Activated CD8-positive, alpha-beta memory T cell treated with anti-CD3 and anti-CD28 coated beads for 1 hour (primary cell): ENCODE data around the gene OTULINL.

Experiments
- DNase-seq, 2 donors: peaks; one replicate each; pipeline ENCODE4 v3.0.0-alpha.2; 2020; ENCODE audit warnings: low read depth in 1 of 2; ENCODE audit errors: extremely low read depth in 1 of 2

OTULINL gene

DNA sequence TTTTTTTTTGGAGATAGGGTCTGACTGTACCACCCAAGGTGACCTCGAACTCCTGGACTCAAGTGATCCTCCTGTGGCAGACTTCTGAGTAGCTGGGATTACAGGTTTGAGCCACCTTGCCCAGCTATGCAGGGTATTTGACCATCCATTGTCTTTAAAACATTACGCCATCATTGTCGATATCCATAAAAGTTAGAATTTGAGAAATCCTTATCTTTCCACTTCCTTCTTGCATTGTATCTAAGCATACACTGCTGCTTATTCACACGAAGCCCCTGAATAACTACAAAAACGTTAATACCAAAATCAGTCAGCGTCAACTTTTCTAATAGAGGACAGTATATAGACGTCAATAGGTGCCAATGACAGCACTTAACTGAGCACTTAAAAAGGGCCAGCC, 5.4 kb upstream of the OTULINL start:
- DNase-seq, result no peak

- DNase-seq, result no peak
Observed at GRCh38 chr5:14577079-14577725, 4.4 kb upstream of the OTULINL start.

GRCh38 chr5:14577971-14578370, 3.6 kb upstream of the OTULINL start:
- DNase-seq, result no peak

- DNase-seq, result no peak
Observed at GRCh38 chr5:14579246-14579645, 2.3 kb upstream of the OTULINL start.

- no peak for DNase-seq
Observed at GRCh38 chr5:14579731-14580397, 1.7 kb upstream of the OTULINL start.

DNA sequence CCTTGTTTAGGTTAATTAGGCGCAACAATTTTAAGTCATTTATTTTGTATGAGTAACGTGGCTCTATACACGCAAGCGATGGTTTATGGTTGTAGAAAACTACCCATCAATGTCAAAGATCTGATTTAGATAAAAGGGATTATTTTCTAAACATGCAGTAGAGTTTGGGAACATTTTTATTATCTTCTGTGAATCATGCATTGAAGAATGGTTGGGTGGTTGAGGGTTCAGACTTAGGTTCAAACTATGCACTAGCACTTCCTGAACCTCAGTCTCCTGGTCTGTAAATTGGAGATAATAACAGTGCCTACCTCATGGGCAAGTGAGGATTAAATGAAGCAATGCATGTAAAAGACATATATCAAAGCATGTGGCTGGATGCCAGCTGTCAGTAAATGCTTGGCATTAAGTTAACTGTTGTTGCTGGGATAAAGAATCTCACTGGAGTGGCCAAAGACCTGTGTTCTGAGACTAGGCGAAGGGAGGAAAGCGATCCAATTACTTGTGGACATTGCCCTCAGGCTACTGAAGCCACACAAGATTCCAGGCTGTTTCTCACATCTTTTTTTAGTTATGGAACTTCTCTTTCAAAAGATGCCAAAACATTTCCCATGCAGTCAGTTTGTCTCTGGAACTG, 1.1 kb upstream of the OTULINL start:
- no peak for DNase-seq

DNA sequence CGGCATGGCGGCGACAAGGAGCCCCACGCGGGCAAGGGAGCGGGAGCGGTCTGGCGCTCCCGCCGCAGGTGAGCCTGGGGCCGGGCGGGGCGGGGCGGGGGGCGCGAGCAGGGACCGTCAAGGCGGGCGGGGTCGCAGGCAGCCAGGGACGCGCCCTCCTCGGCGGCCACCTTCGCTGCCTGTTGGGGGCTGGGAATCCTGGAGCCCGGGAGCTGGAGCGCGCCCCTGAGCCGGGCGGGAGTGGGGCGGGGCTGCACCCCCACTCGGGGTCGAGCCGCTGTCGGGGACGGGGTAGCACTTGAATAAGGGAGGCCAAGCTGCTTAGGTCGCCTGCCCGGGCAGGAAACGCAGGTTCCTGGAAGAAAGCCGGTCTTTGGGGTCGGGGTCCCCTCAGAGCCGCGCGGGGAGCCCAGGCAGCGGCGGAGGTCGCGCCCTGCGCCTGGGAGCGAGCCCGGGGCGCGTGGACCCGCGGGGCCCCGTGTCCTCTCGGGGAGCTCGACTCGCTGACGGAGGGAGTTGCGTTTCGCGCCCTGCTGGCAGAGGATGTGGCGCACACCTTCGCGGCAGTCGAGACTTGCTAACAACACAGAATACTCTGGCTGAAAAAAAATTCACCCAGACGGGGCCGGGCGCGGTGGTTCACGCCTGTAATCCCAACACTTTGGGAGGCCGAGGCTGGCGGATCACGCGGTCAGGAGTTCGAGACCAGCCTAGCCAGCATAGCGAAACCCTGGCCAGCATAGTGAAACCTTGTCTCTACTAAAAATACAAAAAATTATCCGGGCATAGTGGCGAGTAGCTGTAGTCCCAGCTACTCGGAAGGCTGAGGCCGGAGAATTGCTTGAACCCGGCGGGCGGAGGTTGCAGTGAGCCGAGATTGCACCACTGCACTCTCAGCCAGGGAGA, 552 bp downstream of the OTULINL start:
- DNase-seq, result peak; percentile 66 to 73

GRCh38 chr5:14582797-14583137, 1.2 kb downstream of the OTULINL start:
- DNase-seq, result no peak

- no peak for DNase-seq
Observed at GRCh38 chr5:14584848-14585247, 3.3 kb downstream of the OTULINL start.

DNA sequence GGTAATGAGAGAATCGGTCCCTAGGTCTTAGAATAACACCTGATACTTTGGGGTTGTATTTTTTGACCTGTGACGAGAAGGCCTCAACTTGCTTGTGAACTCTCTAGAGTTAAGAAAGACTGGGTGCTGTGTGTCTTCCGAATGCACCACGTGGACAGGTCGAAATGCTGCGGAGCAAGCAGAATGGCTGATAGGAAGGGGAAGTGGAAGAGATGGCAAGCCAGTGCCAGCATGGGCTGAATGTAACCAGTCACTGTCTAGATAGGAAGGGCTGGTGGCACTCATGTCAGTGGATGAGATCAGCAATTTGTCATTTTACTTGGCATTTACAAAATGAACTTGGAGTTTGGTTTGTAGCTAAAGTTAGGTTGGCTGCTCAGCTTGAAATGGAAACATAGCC, 5.6 kb downstream of the OTULINL start:
- no peak for DNase-seq

DNA sequence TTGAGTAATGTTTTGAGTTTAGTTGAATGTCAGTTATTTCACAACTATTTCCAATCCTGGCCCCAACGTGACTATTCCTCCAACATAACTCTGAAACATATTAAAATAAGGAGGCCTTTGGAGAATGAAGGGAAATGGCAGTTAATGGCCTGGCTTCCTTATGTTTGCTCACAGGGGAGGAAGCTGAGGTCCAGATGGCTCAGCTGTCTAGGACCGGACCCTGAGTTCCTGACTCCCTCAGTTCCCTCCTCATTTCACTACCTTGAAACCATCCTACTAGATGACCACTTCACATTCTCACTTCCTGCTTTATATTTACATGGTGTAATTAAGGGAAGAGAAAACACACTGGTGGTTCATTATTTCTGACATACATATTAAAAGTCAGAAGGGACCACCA, 6.6 kb downstream of the OTULINL start:
- DNase-seq, result no peak

GRCh38 chr5:14588758-14589543, 7.4 kb downstream of the OTULINL start:
- DNase-seq, result no peak

DNA sequence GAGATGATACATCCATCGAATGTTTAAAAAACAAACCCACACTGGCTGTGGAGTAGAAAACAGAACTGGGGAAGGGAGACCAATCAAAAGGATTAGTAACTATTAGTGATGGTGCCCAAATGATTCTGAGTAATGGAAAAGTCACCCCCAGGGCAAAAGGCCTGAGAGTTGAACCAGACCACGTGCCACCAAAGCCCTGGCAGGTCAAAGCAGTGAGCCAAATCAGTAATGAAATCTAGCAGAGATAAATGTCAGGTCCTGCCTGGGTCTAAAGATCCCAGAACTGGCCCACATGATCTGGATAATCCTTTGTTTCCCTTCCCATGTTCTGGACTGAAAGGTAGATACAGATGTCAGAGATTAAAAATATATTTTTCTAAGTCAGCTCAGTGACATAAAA, 9.4 kb downstream of the OTULINL start:
- no peak for DNase-seq

- DNase-seq, result no peak
Observed at GRCh38 chr5:14591548-14591947, 10.0 kb downstream of the OTULINL start.

DNA sequence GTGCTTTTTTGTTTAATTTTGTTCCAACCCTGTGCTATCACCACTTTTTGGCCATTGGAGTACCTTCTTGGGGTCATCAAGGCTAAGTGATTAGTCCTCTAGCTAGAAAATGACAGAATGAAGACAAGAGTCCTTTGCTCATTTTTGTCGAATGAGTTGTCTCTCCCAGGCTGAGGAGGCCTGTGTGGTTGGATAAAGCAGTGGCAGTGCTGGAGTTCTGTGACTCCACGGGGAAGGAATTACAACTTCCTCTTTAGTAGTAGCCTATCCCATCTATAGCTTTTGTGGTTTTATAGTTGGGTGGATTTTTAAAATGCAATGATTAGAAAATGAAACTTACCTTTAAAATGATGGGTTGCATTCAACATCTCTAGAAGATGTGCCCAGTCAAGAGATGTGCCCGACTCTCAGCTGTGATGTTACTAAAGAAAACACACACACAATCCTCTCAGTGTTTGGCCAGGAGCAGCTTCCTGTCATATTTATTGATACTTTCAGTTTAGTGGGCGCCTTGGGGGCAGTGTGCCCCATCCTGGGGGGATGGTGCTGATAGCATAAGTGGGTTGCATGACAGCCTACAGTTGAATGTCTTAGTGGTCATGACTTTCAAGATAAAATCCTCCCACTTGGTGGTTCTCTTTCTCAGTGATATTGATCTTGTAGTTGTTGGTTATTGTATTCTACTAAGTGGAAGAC, 11.9 kb downstream of the OTULINL start:
- DNase-seq, result no peak

DNA sequence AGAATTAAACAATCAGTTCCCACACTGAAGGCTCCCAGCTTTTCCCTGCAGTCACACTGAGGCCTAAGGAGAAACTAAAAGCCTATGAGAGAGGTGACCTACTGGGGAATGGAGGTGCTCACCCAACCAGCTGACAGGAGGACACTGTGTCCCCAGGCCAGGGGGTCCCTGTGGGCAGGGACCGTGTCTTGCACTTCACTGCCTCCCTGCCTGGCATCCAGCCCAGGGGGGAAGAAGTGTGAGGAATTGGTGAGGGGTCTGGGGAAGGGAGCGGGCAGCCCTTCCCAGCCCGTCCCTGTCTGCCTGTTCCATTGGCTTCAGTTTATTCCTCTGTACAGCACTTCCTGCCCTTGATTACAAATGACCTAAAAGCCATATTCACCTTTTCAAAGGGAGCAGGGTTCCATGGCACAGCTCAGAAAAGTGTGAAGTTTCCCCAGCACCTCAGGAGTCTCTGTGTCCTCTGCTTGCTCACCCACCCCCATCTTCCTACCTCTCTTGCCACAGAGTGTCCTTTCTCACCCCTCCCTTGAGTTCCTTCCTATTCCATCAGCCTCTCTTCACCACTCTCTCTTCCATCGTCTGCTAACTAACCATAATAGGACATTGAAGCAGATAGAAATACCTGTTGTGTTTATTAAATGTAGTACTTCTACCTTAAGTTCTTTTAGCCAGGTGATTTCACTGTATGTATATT, 12.9 kb downstream of the OTULINL start:
- DNase-seq, result no peak

- DNase-seq, result no peak
Observed at GRCh38 chr5:14595189-14595588, 13.6 kb downstream of the OTULINL start.

DNA sequence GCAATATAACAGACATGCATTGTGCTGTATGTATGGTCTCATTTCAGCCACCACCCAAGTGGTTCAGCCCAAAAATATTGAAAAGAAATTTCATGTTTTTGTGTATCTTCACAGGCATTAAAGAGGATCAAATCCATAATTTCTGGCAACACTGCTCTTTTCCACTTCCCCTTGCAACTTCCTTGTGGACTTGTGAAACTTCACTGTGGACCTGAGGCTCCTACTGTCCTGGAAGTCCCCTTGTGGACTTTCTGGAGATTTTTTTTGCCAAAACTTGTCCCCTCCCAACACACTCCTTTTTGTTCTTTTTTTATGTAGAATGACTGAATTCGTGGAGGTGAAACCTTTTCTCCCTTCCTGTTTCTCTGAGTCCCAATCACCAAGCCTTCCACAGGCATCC, 14.3 kb downstream of the OTULINL start:
- DNase-seq, result no peak

GRCh38 chr5:14597080-14597479, 15.5 kb downstream of the OTULINL start:
- DNase-seq, result no peak
